Measurements from ENCODE around the gene ARID1B. TPM values are rescaled to one million over a fixed set of nuclear protein-coding genes. Genes with fewer than 3 reads are reported as not detected.

The ARID1B gene
- total and polyA plus RNA-seq, 2 experiments from 2014 or later: 41.9 to 72.7 TPM

DNA sequence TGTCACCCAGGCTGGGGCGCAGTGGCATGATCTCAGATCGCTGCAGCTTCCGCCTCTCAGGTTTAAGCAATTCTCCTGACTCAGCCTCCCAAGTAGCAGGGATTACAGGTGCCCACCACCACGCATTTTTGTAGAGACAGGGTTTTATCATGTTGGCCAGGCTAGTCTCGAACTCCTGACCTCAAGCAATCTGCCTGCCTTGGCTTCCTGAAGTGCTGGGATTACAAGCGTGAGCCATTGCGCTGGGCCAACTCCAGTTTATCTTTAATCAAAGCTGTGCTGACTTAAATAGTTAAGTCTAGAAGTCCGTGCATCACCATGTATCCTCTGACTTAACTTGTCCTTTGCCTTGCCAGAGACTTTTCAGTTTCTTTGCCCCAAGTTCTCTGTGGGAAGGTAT, 321.8 kb downstream of the ARID1B start:
- no peak for DNase-seq (ENCODE audit: low read depth in 1 of 2, low spot score in 1 of 2)
- H3K27me3 ChIP-seq: no peaks in the 10 kb centered on the region
- TF ChIP-seq, protein P1, sequence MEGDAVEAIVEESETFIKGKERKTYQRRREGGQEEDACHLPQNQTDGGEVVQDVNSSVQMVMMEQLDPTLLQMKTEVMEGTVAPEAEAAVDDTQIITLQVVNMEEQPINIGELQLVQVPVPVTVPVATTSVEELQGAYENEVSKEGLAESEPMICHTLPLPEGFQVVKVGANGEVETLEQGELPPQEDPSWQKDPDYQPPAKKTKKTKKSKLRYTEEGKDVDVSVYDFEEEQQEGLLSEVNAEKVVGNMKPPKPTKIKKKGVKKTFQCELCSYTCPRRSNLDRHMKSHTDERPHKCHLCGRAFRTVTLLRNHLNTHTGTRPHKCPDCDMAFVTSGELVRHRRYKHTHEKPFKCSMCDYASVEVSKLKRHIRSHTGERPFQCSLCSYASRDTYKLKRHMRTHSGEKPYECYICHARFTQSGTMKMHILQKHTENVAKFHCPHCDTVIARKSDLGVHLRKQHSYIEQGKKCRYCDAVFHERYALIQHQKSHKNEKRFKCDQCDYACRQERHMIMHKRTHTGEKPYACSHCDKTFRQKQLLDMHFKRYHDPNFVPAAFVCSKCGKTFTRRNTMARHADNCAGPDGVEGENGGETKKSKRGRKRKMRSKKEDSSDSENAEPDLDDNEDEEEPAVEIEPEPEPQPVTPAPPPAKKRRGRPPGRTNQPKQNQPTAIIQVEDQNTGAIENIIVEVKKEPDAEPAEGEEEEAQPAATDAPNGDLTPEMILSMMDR (IDR thresholded peaks at IDR 0.05; ENCODE audit: low read depth, low read length): no peak
- no peak overlapping the region for H3K27ac ChIP-seq
- no peaks in the 10 kb centered on the region for H3K36me3 ChIP-seq
- no peaks in the 10 kb centered on the region for H3K9me3 ChIP-seq (ENCODE audit: low read depth)
- no peak overlapping the region for H3K4me3 ChIP-seq
- peaks cover 13% of the 10 kb centered on the region for H3K4me1 ChIP-seq (ENCODE audit: low read depth)

GRCh38 chr6:157099912-157100593, 322.9 kb downstream of the ARID1B start:
- Histone ChIP-seq H3K9me3 (ENCODE audit: low read depth) (no peaks in the 10 kb centered on the region), H3K27ac (no peak overlapping the region), H3K27me3 (no peaks in the 10 kb centered on the region), H3K4me3 (no peak overlapping the region), H3K4me1 (ENCODE audit: low read depth) (peaks cover 13% of the 10 kb centered on the region), H3K36me3 (no peaks in the 10 kb centered on the region)
- TF ChIP-seq, protein P1 (IDR thresholded peaks at IDR 0.05; ENCODE audit: low read depth, low read length): no peak
- peak in 1 of 2 donors; percentile 69 for DNase-seq (ENCODE audit: low read depth in 1 of 2, low spot score in 1 of 2)

DNA sequence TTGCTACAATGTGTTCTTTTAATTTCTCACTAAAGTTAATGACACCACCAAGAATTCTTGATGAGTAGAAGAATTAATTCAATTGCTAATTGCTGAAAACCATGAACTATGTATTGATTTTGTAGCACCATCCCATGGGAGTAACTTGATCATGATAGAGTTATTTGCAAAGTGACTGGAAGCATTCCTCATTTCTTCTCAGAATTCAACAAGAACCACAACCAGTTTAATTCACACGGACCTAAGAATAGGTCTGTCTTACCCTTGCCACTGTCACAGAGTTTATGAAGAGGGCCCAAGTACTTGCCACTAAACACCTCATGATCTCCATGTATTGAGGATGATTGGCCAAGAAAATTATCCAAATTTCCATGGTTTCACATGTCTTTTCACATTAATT, 324.0 kb downstream of the ARID1B start:
- Histone ChIP-seq H3K36me3 (no peaks in the 10 kb centered on the region), H3K27me3 (no peaks in the 10 kb centered on the region), H3K27ac (no peak overlapping the region), H3K4me3 (no peak overlapping the region), H3K9me3 (ENCODE audit: low read depth) (no peaks in the 10 kb centered on the region), H3K4me1 (ENCODE audit: low read depth) (peaks cover 13% of the 10 kb centered on the region)
- DNase-seq (ENCODE audit: low read depth in 1 of 2, low spot score in 1 of 2): no peak
- TF ChIP-seq, protein P1 (IDR thresholded peaks at IDR 0.05; ENCODE audit: low read depth, low read length): no peak

DNA sequence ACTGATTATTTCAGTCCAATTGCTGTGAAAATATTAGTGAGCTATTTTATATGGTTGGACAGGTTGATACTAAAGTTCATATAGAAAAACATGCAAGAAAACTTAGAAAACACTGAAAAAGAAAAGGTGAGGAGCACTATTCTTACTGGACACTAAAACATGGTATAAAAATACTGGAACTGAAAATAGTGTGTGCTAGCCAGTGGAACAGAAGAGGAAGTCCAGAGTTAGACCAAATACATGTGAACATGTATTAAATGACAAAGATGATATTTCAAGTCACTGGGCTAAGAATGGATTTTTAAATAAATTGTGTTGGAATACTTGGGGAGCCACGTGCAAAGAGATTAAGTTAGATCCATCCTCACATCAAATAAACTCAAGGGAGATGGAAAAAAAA, 327.6 kb downstream of the ARID1B start:
- Histone ChIP-seq H3K27ac (no peak overlapping the region), H3K4me1 (ENCODE audit: low read depth) (peaks cover 19% of the 10 kb centered on the region), H3K4me3 (no peak overlapping the region), H3K27me3 (no peaks in the 10 kb centered on the region), H3K9me3 (ENCODE audit: low read depth) (no peaks in the 10 kb centered on the region), H3K36me3 (no peaks in the 10 kb centered on the region)
- no peak for DNase-seq (ENCODE audit: low read depth in 1 of 2, low spot score in 1 of 2)
- TF ChIP-seq, protein P1 (IDR thresholded peaks at IDR 0.05; ENCODE audit: low read depth, low read length): no peak

DNA sequence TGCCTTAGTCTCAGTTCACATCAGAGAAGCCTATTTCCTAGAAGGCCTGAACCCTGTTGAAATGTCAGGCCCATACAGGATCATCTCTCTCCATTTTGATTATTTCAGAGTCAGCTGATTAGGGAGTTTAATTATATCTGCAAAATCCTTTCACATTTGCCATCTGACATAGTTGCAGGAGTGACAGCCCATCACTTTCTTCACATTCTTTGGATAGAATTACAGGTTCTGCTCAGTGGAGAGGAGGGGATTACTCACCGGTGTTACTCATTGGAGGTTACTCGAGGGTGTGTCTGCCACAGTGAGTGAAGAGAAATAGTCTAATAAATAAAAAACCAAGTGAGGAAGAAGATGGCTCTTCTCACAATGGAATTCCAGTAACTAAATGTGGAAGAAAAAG, 329.3 kb downstream of the ARID1B start:
- TF ChIP-seq, protein P1 (IDR thresholded peaks at IDR 0.05; ENCODE audit: low read depth, low read length): no peak
- peak overlapping the region; percentile 38 for H3K27ac ChIP-seq
- H3K27me3 ChIP-seq: no peaks in the 10 kb centered on the region
- no peak overlapping the region for H3K4me3 ChIP-seq
- H3K4me1 ChIP-seq (ENCODE audit: low read depth): peaks cover 19% of the 10 kb centered on the region
- no peak for DNase-seq (ENCODE audit: low read depth in 1 of 2, low spot score in 1 of 2)
- no peaks in the 10 kb centered on the region for H3K9me3 ChIP-seq (ENCODE audit: low read depth)
- no peaks in the 10 kb centered on the region for H3K36me3 ChIP-seq
